ENCODE results near the gene DFFB.

The DFFB gene

DNA sequence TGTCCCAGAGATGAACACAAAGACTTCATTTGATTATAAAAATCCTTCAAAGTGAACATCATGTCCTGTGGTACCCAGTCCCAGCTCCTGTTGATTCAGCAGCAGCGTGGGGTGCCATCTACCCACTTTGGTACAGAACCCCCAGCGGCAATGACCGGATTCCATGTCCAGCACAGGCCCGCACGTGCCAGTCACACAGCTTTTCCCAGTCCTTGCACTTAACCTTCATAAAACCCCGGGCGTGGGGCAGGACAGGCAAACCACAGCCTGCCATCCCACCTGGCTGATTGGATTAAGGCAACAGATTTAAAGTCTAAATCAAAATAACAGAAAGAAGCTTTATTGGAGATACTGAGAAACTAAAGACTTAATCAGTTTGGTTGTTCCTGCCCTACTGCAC is 15.8 kb upstream of the DFFB start:
- TF ChIP-seq TAF1 (IDR thresholded peaks at IDR 0.05; ENCODE audit: low read depth) (no peak), USF1 (IDR thresholded peaks at IDR 0.05) (no peak), TCF12 (IDR thresholded peaks at IDR 0.05; ENCODE audit: low read depth) (no peak), ZBTB7A (IDR thresholded peaks at IDR 0.05; ENCODE audit: low read depth) (no peak), YY1 (IDR thresholded peaks at IDR 0.05; ENCODE audit: low read depth) (no peak), RAD21 (IDR thresholded peaks at IDR 0.05; ENCODE audit: low read depth) (no peak), NFIC (IDR thresholded peaks at IDR 0.05) (no peak), EP300 (IDR thresholded peaks at IDR 0.05; ENCODE audit: borderline replicate concordance) (no peak), CEBPB (IDR thresholded peaks at IDR 0.05) (no peak), TEAD4 (IDR thresholded peaks at IDR 0.05) (no peak), FOXM1 (IDR thresholded peaks at IDR 0.05; ENCODE audit: borderline replicate concordance, low read depth) (no peak), CREB1 (IDR thresholded peaks at IDR 0.05; ENCODE audit: low read depth) (no peak), EGR1 (IDR thresholded peaks at IDR 0.05) (no peak)
- TF ChIP-seq, protein P1, sequence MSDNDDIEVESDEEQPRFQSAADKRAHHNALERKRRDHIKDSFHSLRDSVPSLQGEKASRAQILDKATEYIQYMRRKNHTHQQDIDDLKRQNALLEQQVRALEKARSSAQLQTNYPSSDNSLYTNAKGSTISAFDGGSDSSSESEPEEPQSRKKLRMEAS (IDR thresholded peaks at IDR 0.05): no peak
- TF ChIP-seq, protein P2, sequence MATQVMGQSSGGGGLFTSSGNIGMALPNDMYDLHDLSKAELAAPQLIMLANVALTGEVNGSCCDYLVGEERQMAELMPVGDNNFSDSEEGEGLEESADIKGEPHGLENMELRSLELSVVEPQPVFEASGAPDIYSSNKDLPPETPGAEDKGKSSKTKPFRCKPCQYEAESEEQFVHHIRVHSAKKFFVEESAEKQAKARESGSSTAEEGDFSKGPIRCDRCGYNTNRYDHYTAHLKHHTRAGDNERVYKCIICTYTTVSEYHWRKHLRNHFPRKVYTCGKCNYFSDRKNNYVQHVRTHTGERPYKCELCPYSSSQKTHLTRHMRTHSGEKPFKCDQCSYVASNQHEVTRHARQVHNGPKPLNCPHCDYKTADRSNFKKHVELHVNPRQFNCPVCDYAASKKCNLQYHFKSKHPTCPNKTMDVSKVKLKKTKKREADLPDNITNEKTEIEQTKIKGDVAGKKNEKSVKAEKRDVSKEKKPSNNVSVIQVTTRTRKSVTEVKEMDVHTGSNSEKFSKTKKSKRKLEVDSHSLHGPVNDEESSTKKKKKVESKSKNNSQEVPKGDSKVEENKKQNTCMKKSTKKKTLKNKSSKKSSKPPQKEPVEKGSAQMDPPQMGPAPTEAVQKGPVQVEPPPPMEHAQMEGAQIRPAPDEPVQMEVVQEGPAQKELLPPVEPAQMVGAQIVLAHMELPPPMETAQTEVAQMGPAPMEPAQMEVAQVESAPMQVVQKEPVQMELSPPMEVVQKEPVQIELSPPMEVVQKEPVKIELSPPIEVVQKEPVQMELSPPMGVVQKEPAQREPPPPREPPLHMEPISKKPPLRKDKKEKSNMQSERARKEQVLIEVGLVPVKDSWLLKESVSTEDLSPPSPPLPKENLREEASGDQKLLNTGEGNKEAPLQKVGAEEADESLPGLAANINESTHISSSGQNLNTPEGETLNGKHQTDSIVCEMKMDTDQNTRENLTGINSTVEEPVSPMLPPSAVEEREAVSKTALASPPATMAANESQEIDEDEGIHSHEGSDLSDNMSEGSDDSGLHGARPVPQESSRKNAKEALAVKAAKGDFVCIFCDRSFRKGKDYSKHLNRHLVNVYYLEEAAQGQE (IDR thresholded peaks at IDR 0.05; ENCODE audit: low read depth): no peak

DNA sequence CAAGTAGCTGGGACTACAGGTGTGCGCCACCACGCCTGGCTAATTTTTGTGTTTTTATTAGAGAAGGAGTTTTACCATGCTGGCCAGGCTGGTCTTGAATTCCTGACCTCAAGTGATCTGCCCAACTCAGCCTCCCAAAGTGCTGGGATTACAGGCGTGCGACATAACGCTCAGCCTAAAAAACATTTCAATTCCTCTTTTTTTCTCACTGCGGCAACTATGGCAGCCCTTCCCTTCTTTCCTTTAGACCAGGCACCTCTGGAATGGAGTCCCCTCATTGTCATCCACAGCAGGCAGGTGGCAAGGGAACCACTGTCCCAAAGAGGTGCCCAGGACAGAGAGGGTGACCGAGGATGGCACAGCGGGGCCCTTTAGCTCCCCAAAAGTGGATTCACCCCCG is 14.4 kb upstream of the DFFB start:
- TF ChIP-seq USF1 (IDR thresholded peaks at IDR 0.05) (no peak), NFIC (IDR thresholded peaks at IDR 0.05) (no peak), CEBPB (IDR thresholded peaks at IDR 0.05) (no peak), FOXM1 (IDR thresholded peaks at IDR 0.05; ENCODE audit: borderline replicate concordance, low read depth) (no peak), YY1 (IDR thresholded peaks at IDR 0.05; ENCODE audit: low read depth) (no peak), TAF1 (IDR thresholded peaks at IDR 0.05; ENCODE audit: low read depth) (no peak), EGR1 (IDR thresholded peaks at IDR 0.05) (no peak), TCF12 (IDR thresholded peaks at IDR 0.05; ENCODE audit: low read depth) (no peak), RAD21 (IDR thresholded peaks at IDR 0.05; ENCODE audit: low read depth) (no peak)

DNA sequence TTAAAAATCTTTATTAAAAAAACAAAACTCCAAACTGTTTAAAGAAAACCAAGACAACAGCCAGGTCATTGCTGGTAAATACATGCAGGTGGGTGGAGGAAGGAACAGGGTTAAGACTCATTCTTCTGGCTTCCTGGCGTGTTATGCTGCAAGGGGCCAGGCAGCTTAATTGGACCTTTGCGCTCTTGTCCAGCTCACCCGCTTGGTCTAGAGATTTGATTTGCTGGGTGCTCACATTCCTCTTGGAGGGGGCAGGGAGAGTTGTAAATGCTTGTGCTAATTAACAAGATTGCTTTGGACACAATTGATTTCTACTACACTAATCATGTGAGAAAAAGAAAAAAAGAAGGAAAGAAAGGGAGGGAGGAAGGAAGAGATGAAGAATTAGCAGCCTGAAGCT is 10.7 kb upstream of the DFFB start:
- TF ChIP-seq CREB1 (IDR thresholded peaks at IDR 0.05; ENCODE audit: low read depth) (no peak), EP300 (IDR thresholded peaks at IDR 0.05; ENCODE audit: borderline replicate concordance) (no peak), NFIC (IDR thresholded peaks at IDR 0.05) (no peak), TEAD4 (IDR thresholded peaks at IDR 0.05) (no peak), YY1 (IDR thresholded peaks at IDR 0.05; ENCODE audit: low read depth) (no peak), RAD21 (IDR thresholded peaks at IDR 0.05; ENCODE audit: low read depth) (no peak), TAF1 (IDR thresholded peaks at IDR 0.05; ENCODE audit: low read depth) (no peak), FOXM1 (IDR thresholded peaks at IDR 0.05; ENCODE audit: borderline replicate concordance, low read depth) (no peak), USF1 (IDR thresholded peaks at IDR 0.05) (no peak), EGR1 (IDR thresholded peaks at IDR 0.05) (no peak), TCF12 (IDR thresholded peaks at IDR 0.05; ENCODE audit: low read depth) (no peak), CEBPB (IDR thresholded peaks at IDR 0.05) (no peak), ZBTB7A (IDR thresholded peaks at IDR 0.05; ENCODE audit: low read depth) (no peak)
- TF ChIP-seq, protein P2 (IDR thresholded peaks at IDR 0.05; ENCODE audit: low read depth): no peak
- TF ChIP-seq, protein P1 (IDR thresholded peaks at IDR 0.05): no peak

GRCh38 chr1:3847081-3847480 is 10.2 kb upstream of the DFFB start:
- TF ChIP-seq FOXM1 (IDR thresholded peaks at IDR 0.05; ENCODE audit: borderline replicate concordance, low read depth) (no peak), CREB1 (IDR thresholded peaks at IDR 0.05; ENCODE audit: low read depth) (no peak), EP300 (IDR thresholded peaks at IDR 0.05; ENCODE audit: borderline replicate concordance) (no peak), NFIC (IDR thresholded peaks at IDR 0.05) (no peak), ZBTB7A (IDR thresholded peaks at IDR 0.05; ENCODE audit: low read depth) (no peak), CEBPB (IDR thresholded peaks at IDR 0.05) (no peak), RAD21 (IDR thresholded peaks at IDR 0.05; ENCODE audit: low read depth) (no peak)
- TF ChIP-seq, protein P2 (IDR thresholded peaks at IDR 0.05; ENCODE audit: low read depth): no peak
- TF ChIP-seq, protein P1 (IDR thresholded peaks at IDR 0.05): no peak
